Mesenteric fat pad (tissue), 1 donor: ENCODE results near the gene NOP14. TPM values are rescaled to one million over a fixed set of nuclear protein-coding genes. Genes with fewer than 3 reads are reported as not detected.
A peak's percentile ranks its signal among the peaks of the same experiment; 100 is the strongest.
"Not testable (repeated sequence)": the region's sequence is repeated elsewhere in the genome, so short reads cannot be mapped to it uniquely, and the experiment has no call there.

Source experiments
- DNase-seq: peaks from one replicate; pipeline ENCODE4 v3.0.0-alpha.2; 2020; ENCODE audit warnings: low spot score
- total RNA-seq: library from RNA; stranded (reverse); fragmentation: NEBNext Ultra II Directional; extraction: Animal tissue kit (Norgen Biotek cat#: 25700); gene quantifications from one replicate; pipeline ENCODE4 v1.2.1, GENCODE V29; 2021
- donor health status: DM: yes; HTN: yes; CAD: no.

Gene NOP14
- total RNA-seq, 1 donor from 2014 or later = 37.5 TPM

DNA sequence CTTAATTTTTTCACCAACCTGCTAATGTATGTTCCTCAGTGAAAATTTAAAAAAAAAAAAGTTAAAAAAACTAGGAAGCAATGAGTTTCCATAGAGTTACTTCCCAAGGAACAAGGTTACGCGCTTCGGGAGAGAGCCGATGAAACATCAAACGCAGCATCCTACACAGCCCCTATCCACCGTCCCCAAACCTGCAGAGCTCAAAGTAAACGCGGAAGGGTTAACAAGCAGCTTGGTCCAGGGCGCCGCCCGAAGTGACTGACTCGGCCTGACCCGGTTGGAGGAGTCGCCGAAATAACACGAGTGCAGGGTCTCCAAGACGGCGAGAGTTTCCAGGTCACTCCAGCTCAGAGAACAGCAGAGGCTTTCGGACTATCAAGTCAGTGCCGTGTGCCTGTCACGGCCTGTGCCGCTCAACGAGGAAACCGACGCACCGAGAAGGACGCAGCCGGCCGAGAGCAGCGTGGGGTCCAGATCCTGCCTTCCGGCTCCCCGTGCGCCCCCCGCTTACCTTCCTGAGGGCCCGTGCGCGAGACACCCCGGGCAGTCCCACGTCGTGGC, 512 bp downstream of the NOP14 start:
- peak; percentile 91 for DNase-seq

DNA sequence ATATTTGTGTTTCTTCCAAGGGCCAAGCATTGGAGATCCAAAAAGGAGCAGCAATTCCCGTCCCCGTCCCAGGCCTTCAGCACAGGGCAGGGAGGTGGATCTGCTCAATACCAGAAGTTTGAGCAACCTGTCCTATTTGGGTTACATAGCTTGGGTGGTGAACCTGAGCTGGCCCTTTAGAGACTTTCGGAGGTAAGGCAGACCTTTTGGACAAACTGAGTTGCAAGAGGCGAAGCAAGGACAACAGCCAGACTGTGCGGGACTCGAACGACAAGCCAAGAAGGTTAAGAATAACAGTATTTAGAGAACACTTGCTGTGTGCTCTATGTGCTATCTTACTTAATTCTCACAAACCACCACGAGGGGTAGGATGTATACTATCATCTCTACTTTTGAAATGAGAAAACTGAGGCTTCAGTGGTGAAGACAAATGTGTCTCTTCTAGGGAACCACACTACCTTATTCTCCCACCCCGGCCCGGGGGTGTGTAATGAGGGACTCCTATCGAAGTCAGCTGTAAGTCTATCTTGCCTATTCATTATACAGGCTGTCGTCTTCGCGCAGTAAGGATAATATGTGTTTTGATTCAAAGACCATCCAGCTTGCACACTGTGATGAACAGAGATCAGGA, 1.3 kb downstream of the NOP14 start:
- no peak for DNase-seq

DNA sequence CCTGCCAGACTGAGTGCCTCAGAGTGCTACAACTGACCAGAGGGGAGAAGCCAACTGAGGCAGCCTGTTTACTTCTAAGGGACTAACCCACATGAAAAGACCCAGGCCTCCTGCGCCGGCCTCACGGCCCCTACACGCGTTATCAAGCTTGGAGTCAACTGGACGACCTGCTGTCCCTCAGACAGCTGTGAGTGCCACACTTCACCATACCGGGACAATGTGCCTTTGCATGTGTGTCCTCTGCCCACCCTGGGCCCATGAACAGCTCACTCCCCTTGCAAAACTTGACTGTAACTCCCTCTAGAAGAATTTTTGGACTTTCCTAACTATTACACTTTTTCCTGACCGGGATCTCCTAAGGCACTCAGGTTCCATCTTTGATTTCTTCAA, 1.8 kb downstream of the NOP14 start:
- no peak for DNase-seq

DNA sequence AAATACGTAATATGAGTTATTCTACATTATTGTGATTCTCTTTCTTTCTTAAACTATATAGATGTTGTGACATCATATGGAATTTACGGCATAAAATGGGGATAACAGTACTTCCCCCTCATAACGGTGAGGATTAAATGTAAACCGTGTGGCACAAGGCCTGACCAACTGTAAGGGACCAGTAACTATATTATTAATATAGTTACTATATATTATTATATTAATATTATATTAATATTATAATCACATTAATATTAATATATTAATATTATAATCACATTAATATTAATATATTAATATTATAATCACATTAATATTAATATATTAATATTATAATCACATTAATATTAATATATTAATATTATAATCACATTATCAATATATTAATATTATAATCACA, 2.8 kb downstream of the NOP14 start:
- not testable (repeated sequence) for DNase-seq

DNA sequence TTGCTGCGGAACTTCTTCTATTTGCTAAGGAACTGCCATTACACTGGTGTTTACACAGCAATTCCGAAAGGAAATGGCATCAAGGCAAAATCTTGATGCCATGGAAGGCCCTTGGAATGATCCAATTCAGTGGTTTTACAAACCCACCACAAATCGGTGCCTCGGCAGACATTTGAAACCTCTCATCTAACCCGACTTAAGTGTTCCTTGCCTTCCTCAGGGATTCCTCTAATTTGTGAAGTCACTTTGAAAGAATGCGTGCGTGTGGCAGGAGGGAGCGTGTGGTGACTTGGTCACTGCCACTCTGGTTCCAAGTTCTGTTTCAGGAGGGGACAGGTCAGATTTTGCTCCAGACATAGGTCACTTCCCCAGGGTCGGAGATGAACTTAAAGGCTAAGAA, 4.8 kb downstream of the NOP14 start:
- no peak for DNase-seq

DNA sequence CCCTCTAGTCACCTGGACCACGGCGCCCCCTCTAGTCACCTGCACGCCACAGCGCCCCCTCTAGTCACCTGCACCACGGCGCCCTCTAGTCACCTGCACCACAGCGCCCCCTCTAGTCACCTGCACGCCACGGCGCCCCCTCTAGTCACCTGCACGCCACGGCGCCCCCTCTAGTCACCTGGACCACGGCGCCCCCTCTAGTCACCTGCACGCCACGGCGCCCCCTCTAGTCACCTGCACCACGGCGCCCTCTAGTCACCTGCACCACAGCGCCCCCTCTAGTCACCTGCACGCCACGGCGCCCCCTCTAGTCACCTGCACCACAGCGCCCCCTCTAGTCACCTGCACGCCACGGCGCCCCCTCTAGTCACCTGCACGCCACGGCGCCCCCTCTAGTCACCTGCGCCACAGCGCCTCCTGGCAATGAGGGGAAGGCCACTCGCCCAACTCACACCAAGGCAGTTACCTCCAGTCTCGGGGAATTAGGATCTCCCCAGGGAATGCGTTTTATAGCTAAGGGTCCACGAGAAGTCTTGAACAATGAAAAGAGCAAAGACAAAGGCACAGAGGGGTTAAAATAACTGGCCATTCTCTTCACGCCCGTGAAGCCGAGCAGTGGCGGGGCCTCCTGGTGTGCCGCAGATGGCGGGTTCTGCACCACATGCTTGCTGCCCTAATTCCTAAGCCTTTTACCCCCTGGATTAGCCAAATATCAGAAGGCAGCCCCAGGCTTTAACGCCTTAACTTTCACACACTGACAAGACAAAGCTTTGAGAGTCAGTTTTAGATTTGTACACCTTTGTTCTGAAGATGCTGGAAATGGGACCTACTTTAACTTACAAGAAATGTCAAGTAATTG, 7.8 kb downstream of the NOP14 start:
- DNase-seq = not testable (repeated sequence)

DNA sequence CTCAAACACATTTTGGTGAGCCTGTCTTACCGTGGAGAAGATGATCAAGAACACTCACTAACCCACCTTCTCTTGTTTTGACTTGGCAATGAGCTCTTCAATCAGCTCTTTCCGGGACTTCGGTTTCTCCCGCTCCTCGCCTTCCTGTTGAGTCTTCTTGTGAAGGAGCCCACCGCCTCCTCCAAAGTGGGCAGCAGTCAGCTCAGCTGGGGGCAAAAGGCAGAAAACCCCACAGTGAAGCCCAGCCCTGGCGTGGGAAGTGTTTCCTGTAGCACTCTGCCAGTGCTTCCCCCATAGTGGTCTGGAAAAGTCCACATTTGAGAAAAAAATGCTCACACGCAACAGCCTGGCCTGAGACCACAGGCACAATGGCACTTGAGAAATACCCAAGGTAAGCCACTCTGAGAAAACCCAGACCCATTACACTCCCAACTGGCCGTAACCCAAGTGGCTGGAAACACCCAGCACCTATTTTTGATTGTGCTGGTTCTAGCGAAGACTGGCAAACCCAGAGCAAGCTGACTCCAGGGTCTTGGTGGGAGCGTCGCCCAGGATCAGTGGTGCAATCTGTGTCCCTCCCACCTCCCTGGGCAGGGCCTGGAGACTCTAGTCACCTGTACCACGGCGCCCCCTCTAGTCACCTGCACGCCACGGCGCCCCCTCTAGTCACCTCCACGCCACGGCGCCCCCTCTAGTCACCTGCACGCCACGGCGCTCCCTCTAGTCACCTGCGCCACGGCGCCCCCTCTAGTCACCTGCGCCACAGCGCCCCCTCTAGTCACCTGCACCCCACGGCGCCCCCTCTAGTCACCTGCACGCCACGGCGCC, 8.6 kb downstream of the NOP14 start:
- DNase-seq = no peak

DNA sequence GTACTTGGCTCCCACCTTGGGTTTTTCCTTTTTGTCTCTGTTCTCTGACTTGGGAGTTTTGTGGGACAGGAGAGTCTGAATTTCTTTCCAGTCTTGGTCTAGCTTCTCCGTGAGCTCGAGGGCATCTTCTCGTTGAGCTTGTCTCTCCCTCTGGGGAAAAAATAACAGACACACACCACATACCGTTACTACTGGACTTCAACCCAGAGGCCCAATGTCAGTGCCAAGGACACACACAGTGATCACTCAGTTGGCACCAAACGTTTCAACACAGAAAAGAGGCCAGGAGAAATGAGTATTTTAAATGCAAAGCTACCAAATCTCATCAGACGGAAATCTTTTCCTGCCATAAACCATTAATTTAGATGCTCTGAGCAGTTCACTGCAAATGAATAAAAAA, 9.7 kb downstream of the NOP14 start:
- DNase-seq = no peak

DNA sequence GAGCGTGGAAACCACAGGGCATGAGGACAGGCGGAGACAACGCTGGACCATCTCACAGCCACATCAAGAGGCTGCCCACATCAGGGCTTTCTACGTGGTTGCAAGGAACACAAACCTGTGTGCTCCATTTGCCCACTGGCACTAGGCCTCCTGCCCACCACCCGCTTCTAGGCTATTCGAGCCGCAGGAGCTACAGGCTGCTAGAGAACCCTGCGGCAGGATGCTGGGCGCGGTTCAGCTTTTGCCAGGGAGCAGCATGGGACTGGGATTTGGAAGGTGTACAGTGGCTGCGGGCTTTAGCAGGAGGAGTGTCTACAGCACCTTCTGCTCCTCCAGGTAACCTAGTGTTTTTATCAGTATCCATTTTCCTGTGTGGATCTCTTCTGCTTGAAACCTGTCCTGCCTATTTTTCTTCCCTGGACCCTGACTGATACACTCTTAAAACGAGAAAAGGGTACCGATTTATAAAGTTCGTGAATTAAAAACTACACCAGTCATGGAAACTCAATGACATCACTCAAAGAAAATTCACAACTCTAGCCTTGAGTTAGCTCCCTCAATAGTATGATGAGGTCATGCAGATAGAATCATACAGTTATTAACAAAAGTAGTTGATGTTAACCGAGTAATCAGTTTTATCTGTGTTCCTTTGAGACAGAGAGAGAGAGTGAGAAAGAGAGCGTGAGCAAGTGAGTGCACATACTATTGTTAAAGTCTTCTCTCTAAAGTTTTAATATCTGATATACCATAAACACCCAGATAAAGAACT, 12.8 kb downstream of the NOP14 start:
- no peak for DNase-seq

DNA sequence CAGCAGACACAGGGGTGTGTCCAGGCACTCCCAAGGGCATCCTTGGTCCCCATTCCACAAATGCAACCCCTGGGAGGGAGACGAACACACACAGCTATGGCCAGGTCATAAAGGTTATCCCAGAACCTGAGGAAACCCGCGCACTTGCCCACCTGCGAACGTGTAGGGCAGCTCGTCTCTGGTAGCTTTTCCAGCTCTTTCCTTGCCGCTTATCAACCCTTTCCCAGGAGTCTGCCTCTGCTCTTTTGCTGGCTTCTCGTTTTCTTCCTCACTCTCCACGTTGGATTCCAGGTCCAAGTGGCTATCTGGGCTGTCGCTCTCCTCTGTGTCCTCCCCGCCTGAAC, 13.5 kb downstream of the NOP14 start:
- DNase-seq = no peak

DNA sequence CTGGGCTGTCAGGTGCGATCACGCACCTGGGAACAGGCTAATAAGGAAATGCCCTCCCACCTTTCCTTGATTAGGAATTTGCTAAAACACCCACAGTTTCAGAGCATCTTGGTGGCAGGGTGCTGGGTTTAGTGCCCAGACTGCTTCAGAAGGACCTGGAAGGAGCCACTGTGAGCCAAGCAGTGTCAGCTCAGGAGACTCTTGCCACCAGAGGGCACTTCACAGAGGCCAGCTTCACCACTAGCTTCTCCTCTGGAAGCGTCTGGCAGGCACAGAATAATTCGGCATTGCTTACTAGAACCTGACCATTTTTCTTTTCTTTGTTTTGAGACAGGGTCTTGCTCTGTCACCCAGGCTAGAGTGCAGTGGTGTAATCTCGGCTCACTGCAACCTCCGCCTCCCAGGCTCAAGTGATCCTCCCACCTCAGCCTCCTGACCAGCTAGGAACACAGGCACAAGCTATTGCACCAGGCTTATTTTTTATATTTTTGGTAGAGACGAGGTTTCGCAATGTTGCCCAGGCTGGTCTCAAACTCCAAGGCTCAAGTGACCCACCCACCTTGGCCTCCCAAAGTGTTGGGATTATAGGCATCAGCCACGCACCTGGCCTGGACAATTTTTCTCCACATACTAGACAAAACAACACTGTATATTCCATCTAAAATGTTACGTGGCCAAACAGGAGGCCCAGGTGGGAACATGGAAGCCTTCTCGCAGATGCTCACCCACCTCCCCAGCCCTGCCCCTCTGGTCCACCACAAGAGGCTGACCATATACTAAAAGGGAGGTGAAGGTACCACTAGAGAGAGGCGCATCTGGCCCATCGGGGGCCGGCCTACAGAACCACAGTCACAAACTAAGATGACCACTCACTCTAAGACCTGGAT, 14.1 kb downstream of the NOP14 start:
- no peak for DNase-seq

DNA sequence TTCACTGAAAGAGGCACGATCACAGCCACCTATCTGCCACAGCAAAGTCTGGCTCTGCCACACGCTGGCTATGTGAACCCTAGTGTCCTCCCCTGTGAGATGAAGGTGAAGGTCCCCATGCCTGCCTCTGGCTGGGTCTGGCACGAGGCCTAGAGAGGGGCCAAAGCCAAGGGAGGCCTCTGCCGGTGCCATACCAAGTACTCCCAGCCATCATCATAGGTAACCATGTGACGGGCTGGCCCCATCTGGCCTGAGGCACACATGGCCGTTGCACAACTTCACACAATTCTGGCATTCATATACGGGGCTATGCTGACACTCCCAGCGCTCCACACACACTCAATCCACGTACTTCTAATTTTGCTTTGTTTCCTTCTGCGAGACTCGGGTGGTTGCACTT, 15.3 kb downstream of the NOP14 start:
- no peak for DNase-seq

DNA sequence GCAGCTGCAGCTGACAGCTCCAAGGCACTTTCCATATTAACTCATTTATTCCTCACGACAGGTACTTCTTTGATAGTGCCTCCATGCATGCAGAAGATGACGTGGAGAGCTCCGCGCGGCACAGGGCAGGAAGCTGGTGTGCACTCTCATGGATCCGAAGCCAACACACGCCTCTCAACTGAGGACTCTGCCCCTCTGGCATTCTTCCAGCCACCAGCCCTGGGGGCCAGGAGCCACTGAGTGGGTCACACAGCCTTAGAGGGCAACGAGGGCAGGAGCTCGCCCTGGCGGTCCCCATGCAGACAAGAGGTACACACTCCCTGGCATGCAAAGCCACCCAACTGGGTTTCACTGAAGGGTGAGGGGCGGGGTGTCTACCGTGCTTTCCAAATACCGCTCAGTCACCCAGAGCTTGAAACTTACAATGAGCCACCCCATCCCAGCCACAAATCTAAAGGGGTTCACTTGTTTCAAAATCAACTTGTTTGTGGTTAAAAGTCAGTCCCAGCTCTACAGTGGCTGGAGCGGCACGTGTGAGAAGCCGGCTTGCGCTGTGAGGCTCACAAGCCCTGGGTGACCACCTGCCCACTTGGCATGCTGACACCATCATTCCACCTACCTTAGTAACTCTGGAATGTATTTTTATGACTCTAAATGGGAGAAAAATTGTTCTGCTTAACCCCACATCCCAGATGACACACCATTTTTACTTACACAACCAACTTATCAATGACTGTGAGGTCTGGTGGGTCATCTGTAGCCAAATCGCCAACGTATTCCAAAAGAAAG, 16.2 kb downstream of the NOP14 start:
- no peak for DNase-seq

DNA sequence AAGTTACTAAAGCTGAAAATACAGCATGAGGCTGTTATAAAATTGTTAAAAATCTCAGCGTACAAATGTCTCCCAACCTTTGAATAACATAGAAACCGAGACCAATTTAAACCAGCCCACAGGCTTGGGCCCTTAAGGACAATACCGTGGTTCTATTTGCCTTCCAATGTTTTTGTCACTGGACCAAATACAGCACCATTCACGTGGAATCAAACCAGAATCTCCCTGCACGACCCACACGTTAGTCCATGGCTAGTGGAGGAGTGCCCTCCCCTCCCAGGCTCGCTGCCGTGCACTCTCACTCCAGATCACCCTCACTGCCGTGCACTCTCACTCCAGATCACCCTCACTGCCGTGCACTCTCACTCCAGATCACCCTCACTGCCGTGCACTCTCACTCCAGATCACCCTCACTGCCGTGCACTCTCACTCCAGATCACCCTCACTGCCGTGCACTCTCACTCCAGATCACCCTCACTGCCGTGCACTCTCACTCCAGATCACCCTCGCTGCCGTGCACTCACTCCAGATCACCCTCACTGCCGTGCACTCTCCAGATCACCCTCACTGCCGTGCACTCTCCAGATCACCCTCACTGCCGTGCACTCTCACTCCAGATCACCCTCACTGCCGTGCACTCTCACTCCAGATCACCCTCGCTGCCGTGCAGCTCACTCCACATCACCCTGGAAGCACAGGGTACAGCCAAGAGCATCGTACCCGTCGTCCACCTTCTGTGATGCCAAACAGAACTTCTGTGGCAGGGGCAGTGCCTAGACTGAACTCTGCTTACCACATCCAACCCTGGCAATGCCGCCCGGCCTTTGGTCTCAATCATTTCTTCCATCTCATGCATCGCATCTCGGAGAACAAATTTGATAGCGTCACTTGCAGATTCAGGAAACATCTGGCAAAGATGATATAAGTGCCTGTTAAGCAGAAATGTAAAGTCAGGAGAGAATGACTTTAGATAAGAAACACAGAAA, 17.3 kb downstream of the NOP14 start:
- DNase-seq = not testable (repeated sequence)

DNA sequence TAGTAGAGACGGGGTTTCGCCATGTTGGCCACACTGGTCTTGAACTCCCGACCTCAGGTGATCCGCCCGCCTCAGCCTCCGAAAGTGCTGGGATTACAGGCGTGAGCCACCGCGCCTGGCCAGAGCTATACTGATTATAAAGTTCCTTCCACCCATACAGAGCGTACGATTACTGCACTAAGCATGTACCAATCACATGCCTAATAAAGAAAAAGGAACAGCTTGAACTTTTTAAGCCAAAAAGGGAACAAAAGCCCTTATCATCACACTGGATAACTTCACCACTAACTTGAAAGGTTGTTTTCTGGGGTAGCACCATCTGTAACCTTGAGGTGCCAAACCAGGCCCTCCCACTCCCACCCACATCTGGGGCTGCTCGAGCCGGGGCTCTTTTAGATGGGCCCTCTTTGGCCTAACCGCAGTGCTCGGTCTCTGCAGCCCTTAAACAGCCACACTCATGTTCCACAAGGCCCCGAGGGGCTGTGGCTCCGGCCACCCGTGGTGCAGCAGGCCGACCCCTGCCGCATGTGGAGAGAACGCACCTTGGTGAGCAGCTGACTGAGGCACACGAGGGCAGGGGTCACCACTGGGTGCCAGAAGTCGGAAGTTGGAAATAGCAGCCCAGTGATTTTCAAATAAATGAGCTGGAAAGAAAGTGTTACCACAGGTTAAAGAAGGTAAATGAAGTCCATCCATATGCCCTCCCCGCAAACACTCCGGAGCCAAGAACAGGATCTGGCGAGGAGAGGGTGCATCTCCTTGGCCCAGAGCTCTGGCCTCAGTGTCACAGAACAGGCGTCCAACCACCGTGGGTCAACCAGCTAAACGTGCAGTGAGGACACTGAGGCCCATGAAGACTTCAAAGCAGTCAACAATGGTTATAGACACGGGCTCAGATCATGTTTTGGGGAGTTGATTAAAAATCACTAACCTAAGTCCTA, 18.4 kb downstream of the NOP14 start:
- peak; percentile 64 for DNase-seq

DNA sequence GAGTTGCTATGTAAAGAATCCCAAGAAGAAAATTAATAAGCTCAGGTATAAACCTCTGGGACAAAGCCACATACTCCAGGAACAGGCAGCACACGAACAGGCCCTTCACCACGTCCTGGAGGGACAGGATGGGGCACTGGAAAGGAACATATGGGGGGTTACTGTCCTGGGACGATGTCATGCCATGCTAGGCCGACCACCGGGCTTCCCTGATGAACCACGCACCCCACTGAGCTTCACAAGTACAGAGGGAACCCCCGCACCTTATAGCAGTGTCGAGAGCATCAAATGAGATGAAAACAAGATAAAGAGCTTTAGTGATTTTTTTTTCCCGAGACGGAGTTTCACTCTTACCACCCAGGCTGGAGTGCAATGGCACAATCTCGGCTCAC, 19.1 kb downstream of the NOP14 start:
- DNase-seq = no peak
